WTC11 (cell line): ENCODE data around the gene LRRC8C. TPM values are rescaled to one million over a fixed set of nuclear protein-coding genes. Genes with fewer than 3 reads are reported as not detected.

Experiments used
- ATAC-seq: fragments of 200-7000 bp; cut with Tn5 transposase; 2 replicates; pipeline ENCODE4 v1.10.0; 2021; ENCODE audit warnings: mild to moderate bottlenecking, moderate library complexity
- CTCF ChIA-PET: fragments of 300-600 bp; sonication (Branson Sonifier 250); formaldehyde crosslinking; loops from one replicate; lab custom pipeline; 2021; ENCODE audit warnings: antibody characterized with exemption; lab: Charles Lee
- POLR2A ChIA-PET: fragments of 350-600 bp; sonication (Branson Sonifier 250); formaldehyde crosslinking; loops from one replicate; lab custom pipeline; 2021; ENCODE audit warnings: antibody characterized with exemption; lab: Charles Lee
- DNase-seq: peaks from one replicate; pipeline ENCODE4 v3.0.0; 2021; ENCODE audit warnings: low spot score
- H3K27ac Mint-ChIP-seq: 2 replicates; pipeline ENCODE4 v1.8.0; 2021; ENCODE audit warnings: mixed read lengths
- H3K27me3 Mint-ChIP-seq: 2 replicates; pipeline ENCODE4 v1.8.0; 2021; ENCODE audit warnings: low read depth, mild to moderate bottlenecking, moderate library complexity, mixed read lengths
- H3K36me3 Mint-ChIP-seq: 2 replicates; pipeline ENCODE4 v1.8.0; 2021; ENCODE audit warnings: mixed read lengths
- H3K4me1 Mint-ChIP-seq: 2 replicates; pipeline ENCODE4 v1.8.0; 2022; ENCODE audit warnings: mixed read lengths
- H3K4me3 Mint-ChIP-seq: 2 replicates; pipeline ENCODE4 v1.8.0; 2021; ENCODE audit warnings: mild to moderate bottlenecking, moderate library complexity, mixed read lengths
- H3K9me3 Mint-ChIP-seq: 2 replicates; pipeline ENCODE4 v1.8.0; 2021; ENCODE audit warnings: mixed read lengths
- KAT7 ChIP-seq: sonication (generic); formaldehyde crosslinking; IDR thresholded peaks from 2 replicates; pipeline ENCODE4 v1.8.1; 2023; ENCODE audit warnings: missing genetic modification reagents, mild to moderate bottlenecking, borderline replicate concordance
- MXD4 ChIP-seq: fragments of 250-450 bp; sonication (Bioruptor Pico); IDR thresholded peaks from 2 replicates; pipeline ENCODE4 v1.8.0; 2021; ENCODE audit warnings: mild to moderate bottlenecking, moderate library complexity, borderline replicate concordance
- NR1H2 ChIP-seq: sonication (generic); formaldehyde crosslinking; IDR thresholded peaks from 2 replicates; pipeline ENCODE4 v1.9.0; 2021; ENCODE audit warnings: mild to moderate bottlenecking, moderate library complexity, missing genetic modification reagents
- SMAD3 ChIP-seq: sonication (generic); formaldehyde crosslinking; IDR thresholded peaks from 2 replicates; pipeline ENCODE4 v1.8.0; 2022; ENCODE audit warnings: missing genetic modification reagents, mild to moderate bottlenecking, borderline replicate concordance
- TP53 ChIP-seq: sonication (generic); formaldehyde crosslinking; IDR thresholded peaks from 2 replicates; pipeline ENCODE4 v1.8.1; 2023; ENCODE audit warnings: mild to moderate bottlenecking, missing genetic modification reagents
- total RNA-seq: library from RNA; stranded (reverse); gene quantifications from 3 replicates; pipeline ENCODE4 v1.2.3, GENCODE V29; 2021
- TF ChIP-seq, protein P1 (sequence below): sonication (generic); formaldehyde crosslinking; IDR thresholded peaks from 2 replicates; pipeline ENCODE4 v1.8.1; 2023; ENCODE audit warnings: mild to moderate bottlenecking, missing genetic modification reagents, borderline replicate concordance
- TF ChIP-seq, protein P2 (sequence below): fragments of 250-450 bp; sonication (Bioruptor Pico); IDR thresholded peaks from 2 replicates; pipeline ENCODE4 v1.9.0; 2021; ENCODE audit warnings: mild to moderate bottlenecking
- TF ChIP-seq, protein P3 (sequence below): sonication (generic); formaldehyde crosslinking; IDR thresholded peaks from 2 replicates; pipeline ENCODE4 v1.8.0; 2023; ENCODE audit warnings: missing genetic modification reagents
- TF ChIP-seq, protein P4 (sequence below): sonication (generic); formaldehyde crosslinking; IDR thresholded peaks from 2 replicates; pipeline ENCODE4 v1.8.0; 2022; ENCODE audit warnings: mild to moderate bottlenecking, missing genetic modification reagents
- TF ChIP-seq, protein P5 (sequence below): sonication (generic); formaldehyde crosslinking; IDR thresholded peaks from 2 replicates; pipeline ENCODE4 v1.8.1; 2023; ENCODE audit warnings: mild to moderate bottlenecking, missing genetic modification reagents, moderate library complexity
- TF ChIP-seq, protein P6 (sequence below): sonication (generic); formaldehyde crosslinking; conservative IDR thresholded peaks from 2 replicates; pipeline ENCODE4 v1.8.1; 2023; ENCODE audit warnings: mild to moderate bottlenecking, low read depth, missing genetic modification reagents, moderate library complexity
- TF ChIP-seq, protein P7 (sequence below): fragments of 250-450 bp; sonication (Bioruptor Pico); IDR thresholded peaks from 2 replicates; pipeline ENCODE4 v1.8.0; 2021; ENCODE audit warnings: mild to moderate bottlenecking
- TF ChIP-seq, protein P8 (sequence below): sonication (generic); formaldehyde crosslinking; IDR thresholded peaks from 2 replicates; pipeline ENCODE4 v1.8.1; 2023; ENCODE audit warnings: mild to moderate bottlenecking, moderate library complexity, missing genetic modification reagents

Gene LRRC8C
- total RNA-seq, 1 experiment from 2014 or later = 1.8 TPM

DNA sequence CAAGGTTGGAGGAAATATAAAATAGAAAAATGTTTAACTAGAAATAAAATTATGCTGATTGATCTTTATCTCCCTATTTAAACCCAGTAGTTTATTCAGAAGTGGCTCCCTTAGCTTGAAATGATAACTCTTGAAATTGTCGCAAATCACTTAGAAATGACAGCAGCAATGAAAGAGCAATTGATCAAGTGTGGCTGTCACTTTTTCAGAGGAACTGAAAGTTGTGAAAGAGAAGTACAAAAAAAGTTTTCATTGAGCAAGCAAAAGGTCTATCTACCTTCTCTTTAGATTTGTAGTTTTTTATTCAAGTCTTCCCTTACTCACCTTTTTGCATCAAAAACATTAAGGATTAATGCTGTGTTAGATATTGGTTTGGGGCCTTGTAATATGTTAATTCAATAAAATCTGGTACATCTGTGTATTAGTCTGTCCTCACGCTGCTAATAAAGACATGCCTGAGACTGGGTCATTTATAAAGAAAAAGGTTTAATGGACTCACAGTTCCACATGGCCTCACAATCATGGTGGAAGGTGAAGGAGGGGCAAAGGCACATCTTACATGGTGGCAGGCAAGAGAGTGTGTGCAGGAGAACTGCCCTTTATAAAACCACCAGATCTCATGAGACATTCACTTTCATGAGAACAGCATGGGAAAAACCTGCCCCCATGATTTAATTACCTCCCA, 48.3 kb downstream of the LRRC8C start (continued):
- TF ChIP-seq, protein P1, sequence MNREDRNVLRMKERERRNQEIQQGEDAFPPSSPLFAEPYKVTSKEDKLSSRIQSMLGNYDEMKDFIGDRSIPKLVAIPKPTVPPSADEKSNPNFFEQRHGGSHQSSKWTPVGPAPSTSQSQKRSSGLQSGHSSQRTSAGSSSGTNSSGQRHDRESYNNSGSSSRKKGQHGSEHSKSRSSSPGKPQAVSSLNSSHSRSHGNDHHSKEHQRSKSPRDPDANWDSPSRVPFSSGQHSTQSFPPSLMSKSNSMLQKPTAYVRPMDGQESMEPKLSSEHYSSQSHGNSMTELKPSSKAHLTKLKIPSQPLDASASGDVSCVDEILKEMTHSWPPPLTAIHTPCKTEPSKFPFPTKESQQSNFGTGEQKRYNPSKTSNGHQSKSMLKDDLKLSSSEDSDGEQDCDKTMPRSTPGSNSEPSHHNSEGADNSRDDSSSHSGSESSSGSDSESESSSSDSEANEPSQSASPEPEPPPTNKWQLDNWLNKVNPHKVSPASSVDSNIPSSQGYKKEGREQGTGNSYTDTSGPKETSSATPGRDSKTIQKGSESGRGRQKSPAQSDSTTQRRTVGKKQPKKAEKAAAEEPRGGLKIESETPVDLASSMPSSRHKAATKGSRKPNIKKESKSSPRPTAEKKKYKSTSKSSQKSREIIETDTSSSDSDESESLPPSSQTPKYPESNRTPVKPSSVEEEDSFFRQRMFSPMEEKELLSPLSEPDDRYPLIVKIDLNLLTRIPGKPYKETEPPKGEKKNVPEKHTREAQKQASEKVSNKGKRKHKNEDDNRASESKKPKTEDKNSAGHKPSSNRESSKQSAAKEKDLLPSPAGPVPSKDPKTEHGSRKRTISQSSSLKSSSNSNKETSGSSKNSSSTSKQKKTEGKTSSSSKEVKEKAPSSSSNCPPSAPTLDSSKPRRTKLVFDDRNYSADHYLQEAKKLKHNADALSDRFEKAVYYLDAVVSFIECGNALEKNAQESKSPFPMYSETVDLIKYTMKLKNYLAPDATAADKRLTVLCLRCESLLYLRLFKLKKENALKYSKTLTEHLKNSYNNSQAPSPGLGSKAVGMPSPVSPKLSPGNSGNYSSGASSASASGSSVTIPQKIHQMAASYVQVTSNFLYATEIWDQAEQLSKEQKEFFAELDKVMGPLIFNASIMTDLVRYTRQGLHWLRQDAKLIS (CRISPR knock-in tag) = no peak
- TF ChIP-seq, protein P2, sequence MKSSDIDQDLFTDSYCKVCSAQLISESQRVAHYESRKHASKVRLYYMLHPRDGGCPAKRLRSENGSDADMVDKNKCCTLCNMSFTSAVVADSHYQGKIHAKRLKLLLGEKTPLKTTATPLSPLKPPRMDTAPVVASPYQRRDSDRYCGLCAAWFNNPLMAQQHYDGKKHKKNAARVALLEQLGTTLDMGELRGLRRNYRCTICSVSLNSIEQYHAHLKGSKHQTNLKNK = no peak
- TF ChIP-seq, protein P3, sequence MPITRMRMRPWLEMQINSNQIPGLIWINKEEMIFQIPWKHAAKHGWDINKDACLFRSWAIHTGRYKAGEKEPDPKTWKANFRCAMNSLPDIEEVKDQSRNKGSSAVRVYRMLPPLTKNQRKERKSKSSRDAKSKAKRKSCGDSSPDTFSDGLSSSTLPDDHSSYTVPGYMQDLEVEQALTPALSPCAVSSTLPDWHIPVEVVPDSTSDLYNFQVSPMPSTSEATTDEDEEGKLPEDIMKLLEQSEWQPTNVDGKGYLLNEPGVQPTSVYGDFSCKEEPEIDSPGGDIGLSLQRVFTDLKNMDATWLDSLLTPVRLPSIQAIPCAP = no peak
- TF ChIP-seq, protein P4, sequence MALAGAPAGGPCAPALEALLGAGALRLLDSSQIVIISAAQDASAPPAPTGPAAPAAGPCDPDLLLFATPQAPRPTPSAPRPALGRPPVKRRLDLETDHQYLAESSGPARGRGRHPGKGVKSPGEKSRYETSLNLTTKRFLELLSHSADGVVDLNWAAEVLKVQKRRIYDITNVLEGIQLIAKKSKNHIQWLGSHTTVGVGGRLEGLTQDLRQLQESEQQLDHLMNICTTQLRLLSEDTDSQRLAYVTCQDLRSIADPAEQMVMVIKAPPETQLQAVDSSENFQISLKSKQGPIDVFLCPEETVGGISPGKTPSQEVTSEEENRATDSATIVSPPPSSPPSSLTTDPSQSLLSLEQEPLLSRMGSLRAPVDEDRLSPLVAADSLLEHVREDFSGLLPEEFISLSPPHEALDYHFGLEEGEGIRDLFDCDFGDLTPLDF (CRISPR knock-in tag) = no peak
- TF ChIP-seq, protein P5, sequence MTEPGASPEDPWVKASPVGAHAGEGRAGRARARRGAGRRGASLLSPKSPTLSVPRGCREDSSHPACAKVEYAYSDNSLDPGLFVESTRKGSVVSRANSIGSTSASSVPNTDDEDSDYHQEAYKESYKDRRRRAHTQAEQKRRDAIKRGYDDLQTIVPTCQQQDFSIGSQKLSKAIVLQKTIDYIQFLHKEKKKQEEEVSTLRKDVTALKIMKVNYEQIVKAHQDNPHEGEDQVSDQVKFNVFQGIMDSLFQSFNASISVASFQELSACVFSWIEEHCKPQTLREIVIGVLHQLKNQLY (CRISPR knock-in tag) = no peak
- TF ChIP-seq SMAD3 (CRISPR knock-in tag) = no peak
- TF ChIP-seq, protein P6, sequence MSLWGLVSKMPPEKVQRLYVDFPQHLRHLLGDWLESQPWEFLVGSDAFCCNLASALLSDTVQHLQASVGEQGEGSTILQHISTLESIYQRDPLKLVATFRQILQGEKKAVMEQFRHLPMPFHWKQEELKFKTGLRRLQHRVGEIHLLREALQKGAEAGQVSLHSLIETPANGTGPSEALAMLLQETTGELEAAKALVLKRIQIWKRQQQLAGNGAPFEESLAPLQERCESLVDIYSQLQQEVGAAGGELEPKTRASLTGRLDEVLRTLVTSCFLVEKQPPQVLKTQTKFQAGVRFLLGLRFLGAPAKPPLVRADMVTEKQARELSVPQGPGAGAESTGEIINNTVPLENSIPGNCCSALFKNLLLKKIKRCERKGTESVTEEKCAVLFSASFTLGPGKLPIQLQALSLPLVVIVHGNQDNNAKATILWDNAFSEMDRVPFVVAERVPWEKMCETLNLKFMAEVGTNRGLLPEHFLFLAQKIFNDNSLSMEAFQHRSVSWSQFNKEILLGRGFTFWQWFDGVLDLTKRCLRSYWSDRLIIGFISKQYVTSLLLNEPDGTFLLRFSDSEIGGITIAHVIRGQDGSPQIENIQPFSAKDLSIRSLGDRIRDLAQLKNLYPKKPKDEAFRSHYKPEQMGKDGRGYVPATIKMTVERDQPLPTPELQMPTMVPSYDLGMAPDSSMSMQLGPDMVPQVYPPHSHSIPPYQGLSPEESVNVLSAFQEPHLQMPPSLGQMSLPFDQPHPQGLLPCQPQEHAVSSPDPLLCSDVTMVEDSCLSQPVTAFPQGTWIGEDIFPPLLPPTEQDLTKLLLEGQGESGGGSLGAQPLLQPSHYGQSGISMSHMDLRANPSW (CRISPR knock-in tag) = no peak

DNA sequence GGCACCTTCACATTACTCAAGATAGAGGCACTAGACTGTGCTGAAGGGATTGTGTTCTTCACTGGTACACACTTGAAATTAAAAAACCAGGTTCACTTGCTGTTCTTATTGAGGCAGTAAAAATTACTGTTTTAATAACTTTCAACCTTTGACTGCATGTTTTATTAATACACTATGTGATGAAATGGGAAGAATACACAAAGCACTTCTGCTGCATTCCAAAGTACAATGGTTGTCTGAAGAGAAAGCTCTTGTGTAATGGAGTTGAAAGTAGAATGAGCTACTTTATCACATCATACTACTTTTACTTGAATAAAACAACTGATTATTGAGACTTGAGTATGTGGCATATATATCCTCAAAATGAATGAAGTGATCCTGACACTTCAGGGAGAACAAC, 49.7 kb downstream of the LRRC8C start:
- TF ChIP-seq TP53 = no peak
- TF ChIP-seq, protein P7, sequence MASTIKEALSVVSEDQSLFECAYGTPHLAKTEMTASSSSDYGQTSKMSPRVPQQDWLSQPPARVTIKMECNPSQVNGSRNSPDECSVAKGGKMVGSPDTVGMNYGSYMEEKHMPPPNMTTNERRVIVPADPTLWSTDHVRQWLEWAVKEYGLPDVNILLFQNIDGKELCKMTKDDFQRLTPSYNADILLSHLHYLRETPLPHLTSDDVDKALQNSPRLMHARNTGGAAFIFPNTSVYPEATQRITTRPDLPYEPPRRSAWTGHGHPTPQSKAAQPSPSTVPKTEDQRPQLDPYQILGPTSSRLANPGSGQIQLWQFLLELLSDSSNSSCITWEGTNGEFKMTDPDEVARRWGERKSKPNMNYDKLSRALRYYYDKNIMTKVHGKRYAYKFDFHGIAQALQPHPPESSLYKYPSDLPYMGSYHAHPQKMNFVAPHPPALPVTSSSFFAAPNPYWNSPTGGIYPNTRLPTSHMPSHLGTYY = no peak
- no peak for TF ChIP-seq MXD4 (CRISPR knock-in tag)
- no peak for TF ChIP-seq NR1H2 (CRISPR knock-in tag)
- TF ChIP-seq, protein P8, sequence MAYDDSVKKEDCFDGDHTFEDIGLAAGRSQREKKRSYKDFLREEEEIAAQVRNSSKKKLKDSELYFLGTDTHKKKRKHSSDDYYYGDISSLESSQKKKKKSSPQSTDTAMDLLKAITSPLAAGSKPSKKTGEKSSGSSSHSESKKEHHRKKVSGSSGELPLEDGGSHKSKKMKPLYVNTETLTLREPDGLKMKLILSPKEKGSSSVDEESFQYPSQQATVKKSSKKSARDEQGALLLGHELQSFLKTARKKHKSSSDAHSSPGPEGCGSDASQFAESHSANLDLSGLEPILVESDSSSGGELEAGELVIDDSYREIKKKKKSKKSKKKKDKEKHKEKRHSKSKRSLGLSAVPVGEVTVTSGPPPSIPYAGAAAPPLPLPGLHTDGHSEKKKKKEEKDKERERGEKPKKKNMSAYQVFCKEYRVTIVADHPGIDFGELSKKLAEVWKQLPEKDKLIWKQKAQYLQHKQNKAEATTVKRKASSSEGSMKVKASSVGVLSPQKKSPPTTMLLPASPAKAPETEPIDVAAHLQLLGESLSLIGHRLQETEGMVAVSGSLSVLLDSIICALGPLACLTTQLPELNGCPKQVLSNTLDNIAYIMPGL (CRISPR knock-in tag) = no peak
- no peak for TF ChIP-seq KAT7 (CRISPR knock-in tag)
- H3K27ac Mint-ChIP-seq = no peak overlapping the region
- H3K9me3 Mint-ChIP-seq = peaks cover 6% of the 10 kb centered on the region
- CTCF ChIA-PET = no interaction called here
- ATAC-seq (no peak), DNase-seq (no peak)
- POLR2A ChIA-PET = no interaction called here
- no peak overlapping the region for H3K4me3 Mint-ChIP-seq
- H3K36me3 Mint-ChIP-seq = peaks cover 3% of the 10 kb centered on the region; the same call in 1 of the 2 replicates
- no peaks in the 10 kb centered on the region for H3K4me1 Mint-ChIP-seq
- H3K27me3 Mint-ChIP-seq = no peaks in the 10 kb centered on the region
